Upper lobe of left lung (tissue), 6 donors: Measurements from ENCODE around the gene SRSF2. TPM values are rescaled to one million over a fixed set of nuclear protein-coding genes. Genes with fewer than 3 reads are reported as not detected.

ENCODE experiments used
- ATAC-seq, 2 donors: fragments of 200-7000 bp; cut with Tn5 transposase; one replicate each; pipeline ENCODE4 v1.9.1; 2022; ENCODE audit warnings: mild to moderate bottlenecking in 2 of 2, moderate library complexity in 2 of 2; ENCODE audit not compliant: low FRiP score in 2 of 2
- DNase-seq, 2 donors: peaks; one replicate each; pipeline ENCODE4 v3.0.0-alpha.2; 2019 to 2020
- H3K27ac ChIP-seq, 4 donors: fragments of 200-600 bp; sonication (generic); one replicate each; pipeline ENCODE4 v1.5.1; 2016 to 2019
- H3K27me3 ChIP-seq, 4 donors: fragments of 200-600 bp; sonication (generic); one replicate each; pipeline ENCODE4 v1.5.1; 2017 to 2019
- H3K36me3 ChIP-seq, 4 donors: fragments of 200-600 bp; sonication (generic); one replicate each; pipeline ENCODE4 v1.5.1; 2016 to 2019
- H3K4me1 ChIP-seq, 4 donors: fragments of 200-600 bp; sonication (generic); one replicate each; pipeline ENCODE4 v1.5.1; 2018 to 2019
- H3K4me3 ChIP-seq, 4 donors: fragments of 200-600 bp; sonication (generic); one replicate each; pipeline ENCODE4 v1.5.1; 2017 to 2019; ENCODE audit warnings: mild to moderate bottlenecking in 2 of 4, moderate library complexity in 1 of 4
- H3K9me3 ChIP-seq, 4 donors: fragments of 200-600 bp; sonication (generic); one replicate each; pipeline ENCODE4 v1.5.1; 2018 to 2019
- CTCF ChIP-seq, 6 experiments: fragments of 450-650 bp in 4 of 6; fragments of 200-600 bp in 2 of 6; sonication (generic) in 2 of 6; IDR thresholded peaks; one replicate each; pipeline ENCODE4 v1.5.1; 2016 to 2019; ENCODE audit warnings: antibody characterized with exemption in 6 of 6
- EP300 ChIP-seq, 4 donors: sonication (generic); formaldehyde crosslinking; IDR thresholded peaks; one replicate each; pipeline ENCODE4 v1.5.1; 2017; ENCODE audit warnings: antibody characterized with exemption in 4 of 4, control low read depth in 2 of 4
- POLR2A ChIP-seq, 4 donors: fragments of 450-650 bp; IDR thresholded peaks; one replicate each; pipeline ENCODE4 v1.5.1; 2016 to 2017; ENCODE audit warnings: antibody characterized with exemption in 4 of 4, mild to moderate bottlenecking in 2 of 4
- POLR2AphosphoS5 ChIP-seq, 2 donors: sonication (generic); formaldehyde crosslinking; IDR thresholded peaks; one replicate each; pipeline ENCODE4 v1.5.1; 2017; ENCODE audit warnings: antibody characterized with exemption in 2 of 2
- WGBS, 2 donors: methylation state at CpG; one replicate each; pipeline ENCODE4 v1.1.5; 2017 to 2018; 5-methylcytosine and 5-hydroxymethylcytosine counted together
- total RNA-seq, 6 donors: library from RNA; depleted of rRNA in 4 of 6; stranded (reverse); fragments of >200 nt in 4 of 6; gene quantifications; one replicate each; pipeline versions ENCODE4 v1.1.0 to v1.2.1, GENCODE V29; 2016 to 2021
- donor health status: DM: no; HTN: no; CAD: no; lungs with moderate emphysema.
- donor health status: DM: no; HTN: yes; CAD: no; lungs with severe emphysema.

The SRSF2 gene
- total RNA-seq, 6 donors from 2014 or later = 133 to 454 (median 211) TPM

DNA sequence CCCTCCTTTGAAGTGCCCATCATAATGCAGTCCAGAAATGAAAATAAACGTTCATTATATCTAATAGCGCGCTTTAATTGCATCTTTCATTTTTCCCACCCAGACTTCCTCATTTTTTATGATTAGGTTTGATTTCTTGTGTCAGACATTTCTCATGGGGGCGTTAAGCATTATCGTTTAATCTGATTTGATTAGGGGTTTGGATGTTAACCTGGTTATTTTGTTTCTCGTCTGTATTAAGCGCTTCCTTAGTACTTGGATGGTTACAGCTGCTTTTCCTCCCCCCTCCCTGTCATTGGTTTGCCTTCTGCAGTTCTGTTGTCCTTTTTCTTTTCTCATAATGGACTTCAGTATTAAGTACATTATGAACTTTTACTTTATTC is 1.3 kb upstream of the SRSF2 start:
- Histone ChIP-seq H3K27ac (peak overlapping the region; percentile 96 to 100 (median 99)), H3K36me3 (peaks cover 2 to 41% (median 31%) of the 10 kb centered on the region in 4 donors), H3K9me3 (no peaks in the 10 kb centered on the region), H3K4me1 (peaks cover 33 to 45% (median 43%) of the 10 kb centered on the region in 4 donors), H3K4me3 (peak overlapping the region; percentile 69 to 98 (median 72)), H3K27me3 (no peaks in the 10 kb centered on the region)
- ATAC-seq (no peak), DNase-seq (no peak)
- 4% methylated on average over 7 of the region's 7 CpGs for WGBS, 2 donors
- no peak for TF ChIP-seq CTCF (IDR thresholded peaks at IDR 0.05)
- TF ChIP-seq POLR2AphosphoS5 (IDR thresholded peaks at IDR 0.05) = no peak
- TF ChIP-seq POLR2A (IDR thresholded peaks at IDR 0.05) = no peak
- no peak for TF ChIP-seq EP300 (IDR thresholded peaks at IDR 0.05)

DNA sequence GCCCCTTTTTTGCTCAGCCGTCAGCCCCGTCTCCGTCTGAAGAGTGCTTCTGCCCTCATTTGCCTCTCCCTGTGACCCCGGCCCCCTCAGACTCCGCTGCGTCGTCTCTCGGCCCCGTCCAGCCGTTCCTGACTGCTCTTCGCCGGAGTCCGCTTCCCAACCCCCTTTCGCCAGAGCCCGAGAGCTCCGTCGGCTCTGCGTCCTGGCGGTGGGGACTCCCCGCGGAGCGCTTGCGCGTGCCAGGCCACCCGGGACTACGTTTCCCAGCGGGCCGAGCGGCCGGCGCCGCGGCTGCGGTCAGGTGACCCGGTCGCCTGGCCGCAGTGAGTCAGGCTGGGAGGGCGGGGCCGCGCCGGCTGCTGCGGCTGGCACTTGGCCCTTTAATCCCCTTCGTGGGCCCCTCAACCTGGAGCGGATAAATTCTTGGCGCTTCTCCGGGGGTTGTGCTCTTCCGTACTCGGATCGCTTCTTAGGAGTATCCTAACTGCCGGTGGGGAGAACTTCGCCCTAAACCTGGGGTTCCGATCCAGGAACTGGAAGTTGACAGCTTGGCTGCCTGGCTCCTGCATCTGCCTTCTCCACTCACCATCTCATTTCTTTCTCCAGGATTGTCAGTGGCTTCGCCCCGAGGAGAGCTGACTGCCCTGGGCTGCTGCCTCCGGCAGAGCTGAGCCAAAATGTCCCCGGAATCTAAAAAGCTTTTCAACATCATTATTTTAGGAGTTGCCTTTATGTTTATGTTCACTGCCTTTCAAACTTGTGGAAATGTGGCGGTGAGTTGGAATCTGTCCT is 741 bp upstream of the SRSF2 start, which contains the start of gene MFSD11:
Gene MFSD11, plus strand, starts transcription at position 444 of the 792 bp plus-strand sequence. Its CDS starts 234 bp downstream, at position 678.
- Histone ChIP-seq H3K27me3 (no peaks in the 10 kb centered on the region), H3K4me3 (peak within 1 kb of the TSS; percentile 69 to 100 (median 86)), H3K9me3 (no peaks in the 10 kb centered on the region), H3K27ac (peak within 1 kb of the TSS; percentile 96 to 100 (median 99)), H3K36me3 (peaks cover 6 to 46% (median 35%) of the 10 kb centered on the region in 4 donors), H3K4me1 (peaks cover 39 to 51% (median 49%) of the 10 kb centered on the region in 4 donors)
- TF ChIP-seq CTCF (IDR thresholded peaks at IDR 0.05) (peak in 2 of 6 experiments; percentile 5 to 21), POLR2AphosphoS5 (IDR thresholded peaks at IDR 0.05) (peak; percentile 69 to 87), POLR2A (IDR thresholded peaks at IDR 0.05) (peak in 2 of 4 donors; percentile 41 to 65), EP300 (IDR thresholded peaks at IDR 0.05) (no peak)
- DNase-seq (peak; percentile 93 to 99), ATAC-seq (peak; percentile 89 to 94)
- WGBS, 2 donors = 0 to 2% methylated on average over 26 to 46 of the region's 57 CpGs

DNA sequence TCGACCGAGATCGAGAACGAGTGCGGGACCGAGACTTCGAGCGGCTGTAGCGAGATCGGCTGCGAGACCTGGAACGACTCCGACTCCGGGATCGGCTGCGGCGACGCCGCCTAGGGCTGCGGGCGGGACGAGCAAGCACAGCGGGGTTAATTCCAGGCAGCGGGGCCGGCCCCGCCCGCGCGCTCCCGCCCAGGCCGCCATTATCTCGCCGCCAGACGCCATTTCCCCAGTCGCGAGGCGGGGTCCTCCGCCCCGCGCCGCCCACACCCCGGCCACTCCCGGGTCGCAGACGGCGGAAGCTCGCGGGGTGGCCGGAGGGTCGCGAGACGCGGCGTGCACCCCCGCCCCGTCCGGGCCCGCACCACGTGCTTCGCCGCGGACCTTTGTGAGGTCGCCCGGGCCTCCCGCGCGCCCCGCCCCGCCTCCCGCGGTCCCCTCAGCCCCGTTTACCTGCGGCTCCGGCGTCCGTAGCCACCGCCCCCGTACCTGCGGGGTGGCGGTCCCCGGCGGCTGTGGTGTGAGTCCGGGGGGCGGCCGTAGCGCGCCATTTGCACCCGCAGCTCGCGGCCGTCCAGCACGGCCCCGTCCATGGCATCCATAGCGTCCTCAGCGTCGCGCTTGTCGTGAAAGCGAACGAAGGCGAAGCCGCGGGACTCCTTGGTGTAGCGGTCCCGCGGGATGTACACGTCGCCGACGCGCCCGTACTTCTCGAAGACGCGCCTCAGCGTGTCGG is 616 bp downstream of the SRSF2 start:
- Histone ChIP-seq H3K4me1 (peaks cover 53 to 65% (median 62%) of the 10 kb centered on the region in 4 donors), H3K36me3 (peaks cover 10 to 46% (median 37%) of the 10 kb centered on the region in 4 donors)

More for the DNA sequence above, 616 bp downstream of the SRSF2 start:
- H3K9me3 ChIP-seq = no peaks in the 10 kb centered on the region
- peak overlapping the region; percentile 69 to 100 (median 86) for H3K4me3 ChIP-seq
- TF ChIP-seq EP300 (IDR thresholded peaks at IDR 0.05) (peak in 1 of 4 donors; percentile 18), POLR2A (IDR thresholded peaks at IDR 0.05) (peak in 1 of 4 donors; percentile 69), CTCF (IDR thresholded peaks at IDR 0.05) (peak in 4 of 6 experiments; percentile 33 to 54 (median 48)), POLR2AphosphoS5 (IDR thresholded peaks at IDR 0.05) (peak; percentile 23 to 64)
- peak; percentile 30 to 76 for ATAC-seq
- peak overlapping the region; percentile 96 to 100 (median 99) for H3K27ac ChIP-seq
- 0 to 1% methylated on average over 28 to 44 of the region's 117 CpGs for WGBS, 2 donors
- no peaks in the 10 kb centered on the region for H3K27me3 ChIP-seq
- DNase-seq = peak; percentile 80 to 96
